Pancreas (tissue), 10 donors: ENCODE results near the gene C11orf21. TPM values are rescaled to one million over a fixed set of nuclear protein-coding genes. Genes with fewer than 3 reads are reported as not detected.

Experiments used
- ATAC-seq, 4 donors: fragments of 200-7000 bp; cut with Tn5 transposase; one replicate each; pipeline versions ENCODE4 v1.8.0 to v1.9.1; 2020; ENCODE audit warnings: mild to moderate bottlenecking in 4 of 4, moderate library complexity in 4 of 4
- DNase-seq, 6 donors: peaks; one replicate each; pipeline ENCODE4 v3.0.0-alpha.2; 2020
- FAIRE-seq: peaks from 2 replicates; lab custom pipeline; 2012; peaks lifted over from hg19 to GRCh38; lab: Jason Lieb, UNC
- H3K27ac ChIP-seq, 4 donors: fragments of 200-600 bp; sonication (generic); 1 replicate in 3 of 4; 2 replicates in 1 of 4; pipeline versions ENCODE4 v1.5.0 to v1.8.0; 2020
- H3K27me3 ChIP-seq, 4 donors: fragments of 200-600 bp; one replicate each; pipeline ENCODE4 v1.8.0; 2021
- H3K36me3 ChIP-seq, 3 donors: fragments of 200-600 bp; sonication (generic) in 1 of 3; one replicate each; pipeline versions ENCODE4 v1.5.0 to v1.8.0; 2020 to 2021
- H3K4me1 ChIP-seq, 3 donors: fragments of 200-600 bp; one replicate each; pipeline ENCODE4 v1.8.0; 2021
- H3K4me3 ChIP-seq, 4 donors: fragments of 200-600 bp; sonication (generic) in 2 of 4; one replicate each; pipeline versions ENCODE4 v1.5.0 to v1.8.0; 2020 to 2021
- H3K9me3 ChIP-seq, 4 donors: fragments of 200-600 bp; one replicate each; pipeline ENCODE4 v1.8.0; 2021
- CTCF ChIP-seq, 4 donors: fragments of 200-600 bp; sonication (generic) in 3 of 4; IDR thresholded peaks; one replicate each; pipeline versions ENCODE4 v1.5.0 to v1.8.0; 2021; ENCODE audit warnings: antibody characterized with exemption in 4 of 4
- WGBS, 2 donors: extraction: QIAGEN DNeasy Blood & Tissue Kit; methylation state at CpG; one replicate each; pipeline ENCODE4 v1.1.7; 2013; 5-methylcytosine and 5-hydroxymethylcytosine counted together
- intact Hi-C, 3 donors: fragments of 100-400 bp; cut with DNase I; formaldehyde crosslinking; loops; one replicate each; pipeline versions ENCODE4 v1.11.1 to v1.14.2; 2022
- polyA plus RNA-seq, 2 donors: library from polyadenylated mRNA; stranded (reverse); fragments of 200-250 nt; gene quantifications; one replicate each; pipeline ENCODE4 v1.2.3, GENCODE V29; 2013
- total RNA-seq, 6 donors: library from RNA; stranded (reverse); fragmentation: NEBNext Ultra II Directional in 4 of 6; extraction: Animal tissue kit (Norgen Biotek cat#: 25700) in 4 of 6; gene quantifications; one replicate each; pipeline versions ENCODE4 v1.2.1 to v1.2.4, GENCODE V29; 2021 to 2023
- donor health status: healthy with polysubstance abuse.
- donor health status: DM: no; HTN: no; CAD: no; lungs with moderate emphysema.
- donor health status: DM: no; HTN: no; CAD: no.
- donor health status: control.
- donor health status: control.
- donor health status: Bipolar disorder and iron deficiency.
- donor health status: DM: yes; HTN: yes; CAD: no.
- donor health status: DM: no; HTN: no; CAD: no.
- donor health status: DM: no; HTN: no; CAD: no.
- donor health status: DM: yes; HTN: yes; CAD: no.

The C11orf21 gene
- total and polyA plus RNA-seq, 8 donors, result 0.04 to 0.80 (median 0.22) TPM

GRCh38 chr11:2314525-2315394 lies 13.0 kb upstream of the C11orf21 start:
- no peak for FAIRE-seq
- Histone ChIP-seq H3K4me3 (no peak overlapping the region), H3K36me3 (no peaks in the 10 kb centered on the region), H3K4me1 (peaks cover 9 to 12% (median 9%) of the 10 kb centered on the region in 3 donors), H3K9me3 (no peaks in the 10 kb centered on the region), H3K27me3 (no peaks in the 10 kb centered on the region), H3K27ac (peak overlapping the region; percentile 57 to 76 (median 73))
- TF ChIP-seq CTCF (IDR thresholded peaks at IDR 0.05), result no peak
- peak; percentile 79 to 93 (median 84) for DNase-seq
- WGBS, 2 donors, result 41 to 51% methylated on average over 15 to 16 of the region's 16 CpGs
- intact Hi-C loops, result no loop called here
- peak; percentile 83 to 89 (median 85) for ATAC-seq

- no peak for TF ChIP-seq CTCF (IDR thresholded peaks at IDR 0.05)
- no peaks in the 10 kb centered on the region for H3K27me3 ChIP-seq
- H3K36me3 ChIP-seq, result no peaks in the 10 kb centered on the region
- H3K4me3 ChIP-seq, result no peak overlapping the region
- DNase-seq, result peak in 2 of 6 donors; percentile 13 to 70
- peaks cover 9 to 12% (median 9%) of the 10 kb centered on the region in 3 donors for H3K4me1 ChIP-seq
- 89 to 93% methylated on average over 6 to 7 of the region's 7 CpGs for WGBS, 2 donors
- no peaks in the 10 kb centered on the region for H3K9me3 ChIP-seq
- FAIRE-seq, result no peak
- ATAC-seq, result no peak
- H3K27ac ChIP-seq, result peak overlapping the region; percentile 53 to 76 (median 73)
- intact Hi-C loops, result no loop called here
Measured at GRCh38 chr11:2314136-2314524, 12.4 kb upstream of the C11orf21 start.

- intact Hi-C loops, result no loop called here
- ATAC-seq (no peak), FAIRE-seq (no peak), DNase-seq (peak in 3 of 6 donors; percentile 15 to 70 (median 57))
- no peaks in the 10 kb centered on the region for H3K9me3 ChIP-seq
- no peaks in the 10 kb centered on the region for H3K36me3 ChIP-seq
- no peak overlapping the region for H3K4me3 ChIP-seq
- H3K27ac ChIP-seq, result peak overlapping the region in 1 of 4 donors; percentile 73
- WGBS, 2 donors, result 84 to 92% methylated on average over 34 of the region's 34 CpGs
- H3K27me3 ChIP-seq, result no peaks in the 10 kb centered on the region
- H3K4me1 ChIP-seq, result peaks cover 9 to 12% (median 9%) of the 10 kb centered on the region in 3 donors
- TF ChIP-seq CTCF (IDR thresholded peaks at IDR 0.05), result no peak
Measured at GRCh38 chr11:2313051-2313951, 11.6 kb upstream of the C11orf21 start.

- no peak overlapping the region for H3K4me3 ChIP-seq
- H3K4me1 ChIP-seq, result peaks cover 9 to 12% (median 9%) of the 10 kb centered on the region in 3 donors
- no peak for FAIRE-seq
- no peaks in the 10 kb centered on the region for H3K27me3 ChIP-seq
- DNase-seq, result peak in 2 of 6 donors; percentile 16 to 50
- H3K36me3 ChIP-seq, result no peaks in the 10 kb centered on the region
- intact Hi-C loops, result no loop called here
- H3K27ac ChIP-seq, result no peak overlapping the region
- 76 to 89% methylated on average over 21 to 22 of the region's 22 CpGs for WGBS, 2 donors
- no peaks in the 10 kb centered on the region for H3K9me3 ChIP-seq
- TF ChIP-seq CTCF (IDR thresholded peaks at IDR 0.05), result no peak
- no peak for ATAC-seq
Measured at GRCh38 chr11:2312232-2313042, 10.7 kb upstream of the C11orf21 start.
